GM19467 (cell line): ENCODE results near the gene SH3RF3.
"Not testable (repeated sequence)": the region's sequence is repeated elsewhere in the genome, so short reads cannot be mapped to it uniquely, and the experiment has no call there.

Experiments used
- ATAC-seq: cut with Tn5 transposase; IDR thresholded peaks from one replicate; pipeline ENCODE4 v1.9.1; 2021; ENCODE audit warnings: mild to moderate bottlenecking, moderate library complexity; ENCODE audit not compliant: unreplicated experiment

Gene SH3RF3

DNA sequence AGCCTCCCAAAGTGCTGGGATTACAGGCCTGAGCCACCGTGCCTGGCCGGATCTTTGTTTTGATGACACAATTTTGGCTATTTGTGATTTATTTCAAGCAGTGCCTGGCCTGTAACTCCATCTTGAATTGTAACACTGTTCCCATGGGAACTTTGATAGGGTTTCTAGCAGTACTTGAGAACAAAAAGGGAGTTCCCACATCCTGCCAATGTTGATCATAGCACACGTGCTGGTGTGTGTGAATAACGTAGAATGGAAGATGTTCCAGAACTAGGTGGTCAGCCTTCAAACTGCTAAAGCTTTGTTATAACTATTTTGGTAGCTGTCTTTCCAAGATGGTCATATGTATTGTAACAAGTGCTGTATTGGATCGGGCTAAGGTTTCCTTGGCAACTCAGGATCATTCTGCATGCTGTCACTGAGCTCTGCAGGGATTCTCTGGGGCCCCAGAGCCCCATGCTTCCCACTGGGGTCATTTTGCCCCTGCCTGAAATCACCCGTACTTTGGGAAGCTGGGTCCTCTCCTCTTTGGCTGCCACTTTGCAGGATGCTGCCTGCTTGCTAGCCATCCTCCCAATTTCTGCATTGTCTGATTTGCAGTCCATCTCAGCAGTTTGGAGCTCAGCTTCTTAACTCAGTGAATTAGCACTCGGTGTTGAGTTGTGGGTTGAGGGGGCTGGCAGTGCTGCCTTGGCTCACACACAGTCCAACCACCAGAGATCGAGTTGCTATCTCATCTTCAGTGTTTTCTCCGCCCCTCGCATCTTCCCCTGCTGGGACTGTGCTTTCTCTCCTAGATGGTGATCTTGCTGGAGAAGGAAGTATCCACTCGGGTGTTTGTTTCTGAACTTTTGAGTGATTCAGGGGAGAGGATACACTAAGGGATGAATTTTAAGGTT is 26.8 kb downstream of the SH3RF3 start:
- ATAC-seq, result no peak

- ATAC-seq, result no peak
Measured at GRCh38 chr2:109157563-109158105, 28.6 kb downstream of the SH3RF3 start.

- ATAC-seq, result no peak
Measured at GRCh38 chr2:109158237-109158636, 29.2 kb downstream of the SH3RF3 start.

GRCh38 chr2:109159096-109159495 is 30.1 kb downstream of the SH3RF3 start:
- ATAC-seq, result no peak

DNA sequence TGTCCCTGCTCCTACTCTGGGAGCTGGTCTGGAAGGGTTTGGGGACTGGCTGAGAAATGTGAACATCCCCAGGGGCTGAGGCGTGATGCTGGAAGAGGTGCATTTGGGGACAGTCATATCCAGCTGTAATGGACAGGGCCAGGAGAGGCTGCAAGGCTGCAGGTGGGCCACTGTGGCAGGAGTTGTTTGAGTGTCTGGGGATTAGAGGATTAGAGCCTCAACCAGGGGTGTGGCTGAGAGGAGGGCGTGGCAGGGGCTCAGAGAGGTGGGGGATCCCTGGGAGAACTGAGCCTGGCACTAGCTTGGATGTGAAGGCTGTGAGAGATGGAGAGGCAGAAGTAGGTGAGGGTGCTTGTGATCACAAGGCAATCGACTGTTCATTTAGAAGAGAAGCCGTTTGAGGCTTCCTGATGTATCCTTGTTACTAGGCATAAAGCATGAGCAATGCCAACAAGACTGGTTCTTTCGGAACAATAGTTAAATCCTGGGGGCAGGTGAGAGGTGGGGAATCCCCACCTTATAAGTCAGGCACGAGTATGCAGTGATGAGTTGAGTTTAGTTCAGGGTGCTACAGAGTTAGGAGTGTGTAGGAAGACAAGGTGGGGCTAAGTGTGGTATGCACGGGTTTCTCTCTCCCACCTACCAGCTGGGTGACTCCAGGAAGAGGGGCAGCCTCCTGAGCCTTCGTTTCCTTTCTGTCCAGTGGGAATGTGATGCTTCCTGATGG is 31.9 kb downstream of the SH3RF3 start:
- no peak for ATAC-seq

- ATAC-seq, result not testable (repeated sequence)
Measured at GRCh38 chr2:109162367-109162766, 33.4 kb downstream of the SH3RF3 start.

- ATAC-seq, result no peak
Measured at GRCh38 chr2:109162999-109163398, 34.0 kb downstream of the SH3RF3 start.

DNA sequence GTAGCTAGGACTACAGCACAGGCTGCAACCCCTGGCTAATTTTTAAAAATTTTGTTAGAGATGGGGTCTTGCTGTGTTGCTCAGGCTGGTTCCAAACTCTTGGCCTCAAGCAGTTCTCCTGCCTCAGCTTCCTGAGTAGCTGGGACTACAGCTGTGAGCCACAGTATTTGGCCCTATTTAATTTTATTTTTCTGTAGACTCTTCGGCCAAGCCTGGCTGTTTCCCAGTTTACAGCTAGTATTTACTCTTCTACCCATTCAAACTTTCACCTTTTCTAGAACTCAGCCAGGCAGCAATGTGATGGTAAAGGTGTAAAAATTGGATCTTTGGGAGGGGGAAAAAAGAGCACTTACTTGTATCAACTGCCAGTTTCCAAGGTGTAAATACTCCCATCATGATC is 35.3 kb downstream of the SH3RF3 start:
- no peak for ATAC-seq

DNA sequence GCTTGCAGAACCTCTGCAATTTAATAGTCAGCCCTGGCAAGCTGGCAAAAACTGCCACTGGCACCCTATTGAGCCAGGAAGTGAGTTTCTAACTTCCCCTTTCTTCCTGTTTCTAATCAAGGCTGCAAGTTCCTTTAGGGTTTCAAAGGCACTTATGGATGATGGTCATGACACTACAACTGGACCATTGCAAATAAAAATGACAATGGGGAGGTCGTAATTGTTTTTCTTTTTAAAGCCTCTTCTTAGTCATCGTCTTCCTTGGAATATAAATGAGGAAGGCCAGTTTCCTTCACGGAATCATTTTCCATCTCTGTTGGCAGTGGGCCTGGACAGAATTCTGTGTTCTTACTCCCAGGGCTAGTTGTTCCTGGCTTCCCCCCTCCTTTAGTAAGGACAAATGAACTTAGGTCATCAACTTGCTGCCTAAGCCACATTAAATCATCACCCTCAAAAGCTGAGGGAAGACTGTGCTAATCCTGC is 35.8 kb downstream of the SH3RF3 start:
- no peak for ATAC-seq

- no peak for ATAC-seq
Measured at GRCh38 chr2:109166811-109167210, 37.8 kb downstream of the SH3RF3 start.

- no peak for ATAC-seq
Measured at GRCh38 chr2:109168086-109168485, 39.1 kb downstream of the SH3RF3 start.

DNA sequence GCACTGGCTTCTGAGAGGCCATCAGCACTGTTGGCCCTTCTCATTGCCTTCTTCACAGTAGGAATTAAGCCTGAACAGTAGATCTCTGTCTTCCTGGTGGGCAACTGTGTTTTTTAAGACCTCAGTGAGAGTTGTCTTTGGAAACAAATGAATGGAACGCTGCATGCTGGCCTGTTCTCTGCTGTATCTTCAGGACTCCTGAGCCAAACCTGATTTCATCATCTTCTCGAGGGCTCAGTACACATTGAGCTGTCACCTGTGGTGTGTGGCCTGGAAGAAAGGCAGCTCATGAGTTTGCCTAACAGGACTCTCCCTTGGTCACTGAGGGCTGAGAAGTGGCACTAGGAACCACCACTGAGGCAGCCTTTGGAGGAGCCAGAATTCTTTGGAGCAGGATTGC is 39.7 kb downstream of the SH3RF3 start:
- no peak for ATAC-seq

- no peak for ATAC-seq
Measured at GRCh38 chr2:109170645-109171044, 41.6 kb downstream of the SH3RF3 start.

- ATAC-seq, result no peak
Measured at GRCh38 chr2:109171444-109172334, 42.7 kb downstream of the SH3RF3 start.

DNA sequence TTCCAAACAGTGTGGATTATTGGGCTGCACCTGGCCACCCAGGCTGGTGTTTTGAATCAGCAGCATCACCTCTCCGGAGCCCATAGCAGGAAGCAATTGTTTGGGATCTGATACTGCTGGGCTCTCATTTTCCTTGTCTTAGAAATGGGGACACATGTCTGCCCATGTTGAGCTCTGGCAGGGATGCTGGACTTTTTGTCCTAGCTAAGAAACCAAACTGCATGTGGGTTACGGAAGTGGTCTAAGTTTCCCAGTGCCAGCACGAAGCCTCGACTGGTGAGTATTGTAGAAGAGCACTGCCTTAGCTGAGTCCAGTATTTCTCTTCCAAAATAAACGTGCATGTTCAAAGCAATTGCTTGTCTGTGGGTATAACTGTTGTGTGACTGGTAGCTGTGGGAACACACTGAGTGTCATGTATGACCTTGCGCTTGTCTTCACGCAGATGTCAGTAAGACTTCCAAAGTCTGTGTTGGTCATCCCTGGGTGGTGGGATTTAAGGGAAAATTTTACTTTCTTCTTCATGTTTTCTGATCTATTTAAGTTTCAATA is 43.6 kb downstream of the SH3RF3 start:
- ATAC-seq, result no peak

- ATAC-seq, result no peak
Measured at GRCh38 chr2:109173311-109174171, 44.5 kb downstream of the SH3RF3 start.

DNA sequence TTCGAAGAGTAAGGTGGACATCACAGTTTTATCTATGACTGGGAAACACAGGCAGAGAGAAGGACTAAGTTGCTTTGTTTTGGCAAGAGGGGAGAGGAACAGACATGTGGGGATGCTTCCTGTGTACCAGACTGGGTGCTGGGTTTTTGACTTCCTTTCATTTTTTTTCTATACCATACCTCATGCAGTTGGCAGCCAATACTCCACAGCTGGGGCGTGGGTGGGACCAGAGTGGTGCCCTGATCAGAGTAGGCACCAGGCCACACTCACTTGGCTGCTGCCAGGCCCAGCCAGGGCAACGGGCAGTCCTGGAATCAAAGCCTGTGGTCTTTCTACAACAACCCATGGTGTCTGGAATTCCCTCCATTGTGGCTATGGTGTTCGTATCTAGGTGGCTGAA is 45.2 kb downstream of the SH3RF3 start:
- ATAC-seq, result no peak

- ATAC-seq, result no peak
Measured at GRCh38 chr2:109174626-109175349, 45.8 kb downstream of the SH3RF3 start.

DNA sequence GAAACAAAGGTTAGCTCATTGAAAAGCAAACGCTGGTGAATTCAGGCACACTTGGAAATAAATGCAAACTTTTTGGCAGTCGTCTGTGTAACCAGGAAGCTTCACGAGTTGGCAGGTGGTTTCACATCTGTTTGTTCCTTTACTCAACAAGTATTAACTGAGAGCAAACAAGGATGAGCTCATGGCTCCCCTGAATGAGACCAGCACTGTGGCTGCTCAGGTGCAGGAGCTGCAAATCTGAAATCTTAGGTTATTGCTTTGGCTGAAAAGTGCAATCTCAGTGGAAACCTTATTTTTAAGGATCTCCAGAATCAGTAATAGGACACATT is 46.3 kb downstream of the SH3RF3 start:
- ATAC-seq, result no peak
